Activated CD8-positive, alpha-beta T cell treated with anti-CD3 and anti-CD28 coated beads for 36 hours (primary cell): Measurements from ENCODE around the gene MAPK8IP3. TPM values are rescaled to one million over a fixed set of nuclear protein-coding genes. Genes with fewer than 3 reads are reported as not detected.

Experiments
- ATAC-seq: fragments of 200-7000 bp; cut with Tn5 transposase; one replicate; pipeline ENCODE4 v1.10.0; 2021; ENCODE audit warnings: mild to moderate bottlenecking, moderate library complexity
- CTCF ChIA-PET: fragments of 350-600 bp; sonication (Branson Sonifier 250); formaldehyde crosslinking; loops from one replicate; lab custom pipeline; 2021; ENCODE audit warnings: antibody characterized with exemption; lab: Charles Lee
- POLR2A ChIA-PET: fragments of 350-600 bp; sonication (Branson Sonifier 250); formaldehyde crosslinking; loops from one replicate; lab custom pipeline; 2021; ENCODE audit warnings: antibody characterized with exemption; lab: Charles Lee
- DNase-seq: peaks from one replicate; pipeline ENCODE4 v3.0.0-alpha.2; 2020
- H3K27ac Mint-ChIP-seq: one replicate; pipeline ENCODE4 v1.8.0; 2021; ENCODE audit warnings: mild to moderate bottlenecking, mixed read lengths
- H3K27me3 Mint-ChIP-seq: one replicate; pipeline ENCODE4 v1.8.0; 2021; ENCODE audit warnings: mixed read lengths
- H3K36me3 Mint-ChIP-seq: one replicate; pipeline ENCODE4 v1.8.0; 2021; ENCODE audit warnings: low read depth, mixed read lengths
- H3K4me1 Mint-ChIP-seq: one replicate; pipeline ENCODE4 v1.8.0; 2021; ENCODE audit warnings: low read depth, mixed read lengths
- H3K4me3 Mint-ChIP-seq: one replicate; pipeline ENCODE4 v1.8.0; 2021; ENCODE audit warnings: mild to moderate bottlenecking, moderate library complexity, mixed read lengths
- H3K9me3 Mint-ChIP-seq: one replicate; pipeline ENCODE4 v1.8.0; 2021; ENCODE audit warnings: mixed read lengths
- intact Hi-C: fragments of 100-400 bp; cut with micrococcal nuclease; formaldehyde crosslinking; loops from one replicate; pipeline ENCODE4 v1.10.0; 2022
- total RNA-seq, 2 experiments: library from RNA; stranded (reverse); gene quantifications; one replicate each; pipeline ENCODE4 v1.2.3, GENCODE V29; 2021
- TF ChIP-seq, protein P1 (sequence below): fragments of 200-600 bp; IDR thresholded peaks from one replicate; pipeline ENCODE4 v1.8.0; 2022; ENCODE audit warnings: antibody characterized with exemption, mild to moderate bottlenecking

The MAPK8IP3 gene
- total RNA-seq, 2 experiments from 2014 or later: 58.4 to 65.1 TPM

DNA sequence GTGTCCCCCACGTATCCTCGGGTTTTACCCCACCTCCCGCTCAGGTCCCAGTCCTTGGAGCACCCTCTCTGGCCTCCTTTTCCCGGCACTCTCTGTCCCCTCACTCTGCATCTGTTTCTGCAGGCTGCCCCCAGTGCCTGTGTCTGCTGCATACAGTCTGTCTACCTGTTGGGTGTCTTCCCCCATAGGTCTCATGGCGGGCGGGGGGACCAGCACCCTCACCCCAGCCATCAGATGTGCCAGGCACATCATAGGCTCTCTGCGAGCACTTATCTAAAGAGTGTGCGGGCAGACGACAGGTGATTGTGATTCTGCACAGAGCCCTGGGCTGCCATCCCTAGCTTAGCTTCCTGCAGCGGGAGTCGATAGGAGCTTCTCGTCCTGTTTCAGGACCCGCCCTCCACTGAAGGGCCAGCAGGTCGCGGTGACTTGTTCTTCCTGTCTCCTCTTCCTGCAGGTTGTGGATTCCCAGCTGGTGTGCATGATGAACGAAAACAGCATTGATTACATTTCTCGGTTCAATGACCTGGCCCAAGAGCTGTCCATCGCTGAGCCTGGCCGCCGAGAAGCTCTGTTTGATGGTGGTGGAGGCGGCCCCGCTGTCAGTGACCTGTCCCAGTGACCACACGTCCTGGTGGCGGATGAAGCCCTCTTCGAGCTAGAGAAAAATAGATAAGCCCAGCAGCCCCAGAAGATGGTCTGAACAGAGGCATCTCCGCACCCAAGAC, 32.4 kb upstream of the MAPK8IP3 start:
- Mint-ChIP-seq H3K9me3 (no peaks in the 10 kb centered on the region), H3K27ac (no peak overlapping the region), H3K27me3 (no peaks in the 10 kb centered on the region), H3K4me1 (peaks cover 9% of the 10 kb centered on the region), H3K4me3 (no peak overlapping the region), H3K36me3 (peaks cover 35% of the 10 kb centered on the region)
- ChIA-PET CTCF (interaction anchor here (1.9 kb wide), 1 partner anchor 32 kb away, joined by 6 read pairs; the partner anchor contains the start of gene MAPK8IP3), POLR2A (no interaction called here)
- intact Hi-C loops: no loop called here
- TF ChIP-seq, protein P1, sequence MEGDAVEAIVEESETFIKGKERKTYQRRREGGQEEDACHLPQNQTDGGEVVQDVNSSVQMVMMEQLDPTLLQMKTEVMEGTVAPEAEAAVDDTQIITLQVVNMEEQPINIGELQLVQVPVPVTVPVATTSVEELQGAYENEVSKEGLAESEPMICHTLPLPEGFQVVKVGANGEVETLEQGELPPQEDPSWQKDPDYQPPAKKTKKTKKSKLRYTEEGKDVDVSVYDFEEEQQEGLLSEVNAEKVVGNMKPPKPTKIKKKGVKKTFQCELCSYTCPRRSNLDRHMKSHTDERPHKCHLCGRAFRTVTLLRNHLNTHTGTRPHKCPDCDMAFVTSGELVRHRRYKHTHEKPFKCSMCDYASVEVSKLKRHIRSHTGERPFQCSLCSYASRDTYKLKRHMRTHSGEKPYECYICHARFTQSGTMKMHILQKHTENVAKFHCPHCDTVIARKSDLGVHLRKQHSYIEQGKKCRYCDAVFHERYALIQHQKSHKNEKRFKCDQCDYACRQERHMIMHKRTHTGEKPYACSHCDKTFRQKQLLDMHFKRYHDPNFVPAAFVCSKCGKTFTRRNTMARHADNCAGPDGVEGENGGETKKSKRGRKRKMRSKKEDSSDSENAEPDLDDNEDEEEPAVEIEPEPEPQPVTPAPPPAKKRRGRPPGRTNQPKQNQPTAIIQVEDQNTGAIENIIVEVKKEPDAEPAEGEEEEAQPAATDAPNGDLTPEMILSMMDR: no peak
- no peak for DNase-seq
- ATAC-seq: no peak

GRCh38 chr16:1674306-1674705, 31.7 kb upstream of the MAPK8IP3 start:
- H3K4me1 Mint-ChIP-seq: peaks cover 14% of the 10 kb centered on the region
- H3K9me3 Mint-ChIP-seq: no peaks in the 10 kb centered on the region
- H3K36me3 Mint-ChIP-seq: peaks cover 36% of the 10 kb centered on the region
- TF ChIP-seq, protein P1: no peak
- DNase-seq (no peak), ATAC-seq (no peak)
- ChIA-PET CTCF (interaction anchor here (1.9 kb wide), 1 partner anchor 32 kb away, joined by 6 read pairs; the partner anchor contains the start of gene MAPK8IP3), POLR2A (interaction anchor here (1.0 kb wide), 1 partner anchor 23 kb away, joined by 3 read pairs; no protein-coding TSS in a partner anchor)
- no peak overlapping the region for H3K27ac Mint-ChIP-seq
- no peaks in the 10 kb centered on the region for H3K27me3 Mint-ChIP-seq
- intact Hi-C loops: no loop called here
- no peak overlapping the region for H3K4me3 Mint-ChIP-seq

- H3K27me3 Mint-ChIP-seq: no peaks in the 10 kb centered on the region
- H3K4me1 Mint-ChIP-seq: peaks cover 15% of the 10 kb centered on the region
- DNase-seq (no peak), ATAC-seq (no peak)
- peaks cover 30% of the 10 kb centered on the region for H3K36me3 Mint-ChIP-seq
- H3K4me3 Mint-ChIP-seq: no peak overlapping the region
- H3K9me3 Mint-ChIP-seq: no peaks in the 10 kb centered on the region
- CTCF ChIA-PET: no interaction called here
- POLR2A ChIA-PET: interaction anchor here (1.0 to 1.3 kb wide), 2 partner anchors 22 to 107 kb away, joined by 3 read pairs; partner anchors contain the start of genes NUBP2 and SPSB3
- intact Hi-C loops: no loop called here
- no peak overlapping the region for H3K27ac Mint-ChIP-seq
- TF ChIP-seq, protein P1: no peak
Observed at GRCh38 chr16:1674751-1675664, 31.0 kb upstream of the MAPK8IP3 start.

DNA sequence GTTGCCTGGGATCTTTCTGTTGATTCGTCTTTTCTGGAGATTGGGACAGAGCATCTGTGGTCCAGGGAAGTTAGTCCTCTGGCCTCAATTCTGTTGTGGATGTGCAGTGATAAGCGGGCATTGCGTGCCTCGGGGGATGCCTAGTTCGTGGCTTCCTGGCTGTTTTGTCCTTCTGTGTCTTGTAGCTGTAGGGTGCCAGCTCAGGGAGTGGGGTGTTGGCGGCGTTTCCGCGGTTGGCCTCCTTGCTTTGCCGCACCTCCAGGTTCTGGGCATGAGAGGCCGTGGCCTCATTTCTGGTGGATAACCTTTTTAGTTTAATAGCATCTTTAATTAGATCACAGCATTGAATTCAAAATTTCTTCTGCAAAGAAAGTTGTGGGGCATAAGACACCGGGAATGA, 29.3 kb upstream of the MAPK8IP3 start:
- ChIA-PET CTCF (interaction anchor here (1.7 kb wide), 1 partner anchor 29 kb away, joined by 7 read pairs; the partner anchor contains the start of gene MAPK8IP3), POLR2A (interaction anchor here (1.3 kb wide), 2 partner anchors 17 to 106 kb away, joined by 3 read pairs; partner anchors contain the start of genes NUBP2 and SPSB3)
- peak overlapping the region; percentile 44 for H3K4me3 Mint-ChIP-seq
- no peak for DNase-seq
- peaks cover 31% of the 10 kb centered on the region for H3K4me1 Mint-ChIP-seq
- ATAC-seq: no peak
- no peak overlapping the region for H3K27ac Mint-ChIP-seq
- peaks cover 33% of the 10 kb centered on the region for H3K36me3 Mint-ChIP-seq
- intact Hi-C loops: no loop called here
- H3K9me3 Mint-ChIP-seq: no peaks in the 10 kb centered on the region
- no peaks in the 10 kb centered on the region for H3K27me3 Mint-ChIP-seq
- TF ChIP-seq, protein P1: no peak
